Tibial nerve (tissue), 4 donors: Measurements from ENCODE around the gene SPINK7.

Experiments
- EP300 ChIP-seq, 2 donors: sonication (generic); formaldehyde crosslinking; IDR thresholded peaks; one replicate each; pipeline ENCODE4 v1.6.1; 2017; ENCODE audit warnings: antibody characterized with exemption in 2 of 2, mild to moderate bottlenecking in 1 of 2
- POLR2A ChIP-seq, 2 donors: fragments of 450-650 bp; IDR thresholded peaks; one replicate each; pipeline ENCODE4 v1.6.1; 2017; ENCODE audit warnings: antibody characterized with exemption in 2 of 2, mild to moderate bottlenecking in 2 of 2, moderate library complexity in 2 of 2
- TF ChIP-seq, protein P1 (sequence below), 5 experiments: fragments of 200-600 bp in 3 of 5; fragments of 450-650 bp in 2 of 5; sonication (generic) in 3 of 5; IDR thresholded peaks; one replicate each; pipeline ENCODE4 v1.5.1; 2016 to 2019; ENCODE audit warnings: antibody characterized with exemption in 5 of 5, mild to moderate bottlenecking in 3 of 5, moderate library complexity in 2 of 5

DNA sequence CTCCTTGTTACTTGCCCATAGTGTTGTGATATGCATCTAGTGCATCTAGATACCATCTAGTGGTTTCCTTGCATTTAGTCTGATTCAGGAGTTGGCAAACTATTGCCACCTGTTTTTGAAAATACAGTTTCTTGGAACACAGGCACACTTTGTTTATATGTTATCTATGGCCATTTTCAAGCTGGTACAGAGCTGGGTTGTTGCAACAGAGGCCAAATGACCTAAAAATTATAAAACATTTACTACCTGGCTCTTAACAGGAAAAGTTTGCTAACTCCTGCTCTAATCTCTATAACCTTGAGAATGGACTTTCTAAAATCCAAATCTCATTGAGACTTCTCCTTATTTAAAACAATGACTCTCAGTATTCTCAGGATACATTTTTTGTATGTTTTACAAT lies 52.1 kb downstream of the SPINK7 start:
- TF ChIP-seq, protein P1, sequence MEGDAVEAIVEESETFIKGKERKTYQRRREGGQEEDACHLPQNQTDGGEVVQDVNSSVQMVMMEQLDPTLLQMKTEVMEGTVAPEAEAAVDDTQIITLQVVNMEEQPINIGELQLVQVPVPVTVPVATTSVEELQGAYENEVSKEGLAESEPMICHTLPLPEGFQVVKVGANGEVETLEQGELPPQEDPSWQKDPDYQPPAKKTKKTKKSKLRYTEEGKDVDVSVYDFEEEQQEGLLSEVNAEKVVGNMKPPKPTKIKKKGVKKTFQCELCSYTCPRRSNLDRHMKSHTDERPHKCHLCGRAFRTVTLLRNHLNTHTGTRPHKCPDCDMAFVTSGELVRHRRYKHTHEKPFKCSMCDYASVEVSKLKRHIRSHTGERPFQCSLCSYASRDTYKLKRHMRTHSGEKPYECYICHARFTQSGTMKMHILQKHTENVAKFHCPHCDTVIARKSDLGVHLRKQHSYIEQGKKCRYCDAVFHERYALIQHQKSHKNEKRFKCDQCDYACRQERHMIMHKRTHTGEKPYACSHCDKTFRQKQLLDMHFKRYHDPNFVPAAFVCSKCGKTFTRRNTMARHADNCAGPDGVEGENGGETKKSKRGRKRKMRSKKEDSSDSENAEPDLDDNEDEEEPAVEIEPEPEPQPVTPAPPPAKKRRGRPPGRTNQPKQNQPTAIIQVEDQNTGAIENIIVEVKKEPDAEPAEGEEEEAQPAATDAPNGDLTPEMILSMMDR (IDR thresholded peaks at IDR 0.05): no peak
- TF ChIP-seq POLR2A (IDR thresholded peaks at IDR 0.05) (no peak), EP300 (IDR thresholded peaks at IDR 0.05) (no peak)
